GM19193 (cell line): ENCODE results near the gene MTFR1L.

Experiments used
- POLR2A ChIP-seq: IDR thresholded peaks from 4 replicates; pipeline ENCODE4 v1.6.1; 2011; ENCODE audit not compliant: insufficient read depth, insufficient read length; ENCODE audit errors: extremely low read depth

MTFR1L gene

DNA sequence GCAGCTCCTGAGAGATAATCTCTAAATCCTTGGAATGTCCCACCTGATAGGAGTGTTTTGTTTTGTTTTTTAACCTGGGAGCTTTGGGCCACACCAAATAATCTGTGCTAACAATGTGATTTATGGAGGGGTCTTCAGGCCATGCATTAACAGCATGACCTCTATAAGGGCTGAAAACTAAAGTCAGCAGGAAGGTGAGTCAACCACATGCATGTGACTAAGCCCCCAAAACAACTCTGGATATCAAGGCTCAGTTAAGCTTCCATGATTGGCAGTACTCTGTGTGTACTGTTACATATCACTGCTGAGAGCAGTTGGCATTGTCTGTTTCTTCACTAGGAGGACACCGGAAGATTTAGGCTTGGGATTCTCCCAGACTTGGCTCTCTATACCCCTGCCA, 28.8 kb downstream of the MTFR1L start:
- TF ChIP-seq POLR2A, result no peak

DNA sequence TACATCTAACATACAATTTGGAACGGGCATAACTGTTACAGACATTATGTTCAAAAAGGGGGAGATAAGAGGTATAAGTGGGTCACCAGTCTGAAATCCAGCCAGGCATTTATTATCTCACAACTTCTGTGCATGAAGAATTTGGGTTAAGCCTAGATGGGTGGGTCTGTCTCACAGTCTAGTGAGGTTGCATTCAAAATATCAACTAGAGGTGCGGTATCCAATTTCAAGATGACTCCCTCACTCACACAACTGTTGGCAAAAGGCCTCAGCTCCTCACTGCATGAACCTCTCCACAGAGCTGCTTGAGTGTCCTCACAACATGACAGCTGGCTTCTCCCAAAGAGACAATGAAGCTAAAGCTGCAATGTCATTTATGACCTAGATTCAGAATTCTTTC, 34.8 kb downstream of the MTFR1L start:
- no peak for TF ChIP-seq POLR2A

DNA sequence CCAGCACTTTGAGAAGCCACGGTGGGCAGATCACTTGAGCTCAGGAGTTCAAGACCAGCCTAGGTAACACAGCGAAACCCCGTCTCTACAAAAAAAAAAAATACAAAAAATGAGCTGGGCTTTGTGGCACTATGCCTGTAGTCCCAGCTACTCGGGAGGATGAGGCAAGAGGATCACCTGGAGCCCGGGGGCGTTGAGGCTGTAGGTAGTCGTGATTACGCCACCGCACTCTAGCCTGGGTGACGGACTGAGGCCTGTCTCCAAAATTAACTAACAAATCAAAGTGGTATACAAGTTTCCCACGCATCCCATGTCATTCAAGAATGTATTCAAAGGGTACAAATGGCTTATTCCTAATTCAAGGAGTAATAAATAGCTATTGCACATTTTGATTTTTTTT, 37.1 kb downstream of the MTFR1L start:
- no peak for TF ChIP-seq POLR2A

DNA sequence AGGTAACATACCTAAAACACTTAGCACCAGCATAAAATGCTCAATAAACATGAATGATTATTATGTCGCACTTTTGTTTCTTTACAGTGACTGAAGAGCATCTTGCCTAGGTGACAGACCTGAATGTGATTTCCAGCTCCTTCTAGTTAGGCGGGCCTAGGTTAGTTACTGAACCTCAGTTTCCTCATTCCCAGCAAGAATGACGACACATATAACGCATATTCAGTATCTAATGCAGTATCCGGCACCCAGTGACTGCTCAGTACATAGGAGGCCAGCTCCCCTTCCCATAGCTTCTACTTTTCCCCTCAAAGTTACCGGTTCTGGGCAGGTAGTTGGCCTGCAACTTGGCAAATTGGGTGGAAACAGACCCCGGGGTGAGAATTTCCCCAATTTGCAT, 38.7 kb downstream of the MTFR1L start:
- no peak for TF ChIP-seq POLR2A

GRCh38 chr1:25858906-25859789, 39.4 kb downstream of the MTFR1L start, which contains the start of gene AUNIP:
Gene AUNIP (minus strand): TSS chr1:25859457. CDS start chr1:25859357, 100 bp downstream.
- peak; percentile 89 for TF ChIP-seq POLR2A

GRCh38 chr1:25861316-25862286, 41.8 kb downstream of the MTFR1L start:
- no peak for TF ChIP-seq POLR2A

- TF ChIP-seq POLR2A, result no peak
Observed at GRCh38 chr1:25862785-25863485, 43.2 kb downstream of the MTFR1L start.

DNA sequence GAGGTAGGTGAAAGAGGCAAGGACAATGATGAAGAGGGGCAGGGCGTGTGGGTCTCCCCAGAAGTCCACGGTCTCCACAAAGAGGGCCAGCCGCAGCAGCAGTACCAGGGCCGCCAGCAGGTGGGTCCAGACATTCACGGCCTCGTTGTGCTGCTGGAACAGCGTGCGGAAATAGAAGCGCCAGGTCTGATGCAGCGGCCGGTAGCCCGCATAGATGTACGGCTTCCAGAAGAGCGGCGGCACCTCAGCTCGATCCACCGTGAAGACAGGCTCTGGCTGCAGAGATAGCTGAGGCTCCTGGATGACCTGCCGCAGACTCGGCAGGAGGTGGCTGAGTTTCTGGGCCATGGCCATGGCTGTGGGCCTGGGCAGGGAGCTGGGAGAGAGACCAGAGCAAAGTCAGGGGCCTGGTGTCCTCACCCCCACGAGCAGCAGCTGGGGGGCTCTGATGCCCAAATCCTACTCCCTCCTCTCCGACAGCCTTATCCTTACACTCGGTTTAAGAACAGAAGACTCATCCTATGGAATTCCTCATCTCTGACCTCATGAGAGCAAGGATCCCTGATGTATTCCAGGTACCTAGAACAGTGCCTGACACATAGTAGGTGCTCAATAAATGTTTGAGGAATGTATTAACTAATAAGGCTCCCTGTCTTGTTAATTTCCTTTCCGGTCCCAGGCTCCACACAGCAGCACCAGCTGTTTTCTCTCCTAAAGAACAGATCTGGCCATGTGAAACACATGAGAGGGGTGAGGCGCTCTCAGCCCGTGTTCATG, 43.9 kb downstream of the MTFR1L start:
- no peak for TF ChIP-seq POLR2A

- no peak for TF ChIP-seq POLR2A
Observed at GRCh38 chr1:25864434-25864833, 44.7 kb downstream of the MTFR1L start.

- TF ChIP-seq POLR2A, result no peak
Observed at GRCh38 chr1:25866288-25866687, 46.5 kb downstream of the MTFR1L start.

- no peak for TF ChIP-seq POLR2A
Observed at GRCh38 chr1:25867210-25867991, 47.6 kb downstream of the MTFR1L start.

DNA sequence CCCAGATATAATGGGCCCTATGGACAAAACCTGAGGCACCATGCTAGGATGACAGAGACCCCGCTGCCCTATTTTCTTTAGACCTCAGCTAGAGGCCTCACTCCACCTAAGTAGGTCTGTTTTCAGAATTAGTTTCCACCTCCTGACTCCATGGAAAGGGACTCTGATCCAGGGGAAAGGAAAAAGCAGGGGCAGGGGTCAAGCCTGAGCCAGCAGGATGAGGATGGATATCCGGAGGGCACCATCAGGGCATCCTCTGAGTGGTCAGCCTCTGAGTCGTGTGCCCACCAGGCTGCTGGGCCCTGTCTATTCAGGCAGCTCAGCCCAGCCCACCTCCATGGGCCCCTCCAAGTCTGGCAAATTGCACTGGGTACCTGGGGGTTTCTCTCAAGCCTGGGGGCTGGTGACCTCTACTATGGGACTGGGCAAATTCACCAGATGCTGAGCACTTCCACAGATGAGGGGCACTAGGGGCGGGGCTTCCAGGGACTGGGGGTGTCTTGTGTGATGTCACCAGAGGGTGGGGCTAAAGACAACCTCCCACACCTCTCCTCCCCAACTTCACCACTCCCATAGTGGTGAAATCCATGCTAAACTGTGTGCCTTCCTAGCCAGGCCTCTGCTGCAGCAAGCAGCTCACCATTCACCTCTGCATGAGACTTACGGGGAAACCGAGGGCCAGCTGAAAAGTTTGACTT, 50.3 kb downstream of the MTFR1L start:
- no peak for TF ChIP-seq POLR2A

DNA sequence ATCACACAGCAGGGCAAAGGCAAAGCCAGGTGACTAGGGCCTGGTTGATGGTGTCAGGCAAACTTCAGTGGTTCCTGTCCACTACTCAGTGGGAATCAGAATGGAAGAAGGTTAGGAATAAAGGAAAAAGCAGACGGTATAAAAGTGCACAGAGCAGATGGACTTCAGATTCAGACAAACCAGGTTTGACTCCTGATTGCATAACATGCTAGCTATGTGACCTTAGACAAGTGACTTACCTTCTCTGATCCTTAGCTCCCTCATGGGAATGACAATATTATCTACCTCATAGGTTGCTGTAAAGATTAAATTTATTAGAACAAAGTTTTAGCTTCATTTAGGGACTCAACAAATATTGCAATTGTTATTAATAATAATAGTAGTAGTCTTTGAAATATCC, 50.9 kb downstream of the MTFR1L start:
- no peak for TF ChIP-seq POLR2A

- no peak for TF ChIP-seq POLR2A
Observed at GRCh38 chr1:25871086-25871703, 51.4 kb downstream of the MTFR1L start.
